Mammary epithelial cell (primary cell): ENCODE measurements around the gene ADAM12.

Experiments used
- CTCF ChIP-seq, 2 donors: IDR thresholded peaks in 1 of 2; conservative IDR thresholded peaks in 1 of 2; 2 replicates each; pipeline ENCODE4 v1.5.1; 2011 to 2012; ENCODE audit warnings: inconsistent platforms in 2 of 2, low read length in 2 of 2, mild to moderate bottlenecking in 2 of 2, control low read depth in 1 of 2, low read depth in 1 of 2; ENCODE audit not compliant: insufficient read depth in 1 of 2; ENCODE audit errors: extremely low read depth in 1 of 2
- EZH2 ChIP-seq: IDR thresholded peaks from 2 replicates; pipeline ENCODE4 v1.6.1; 2012; ENCODE audit warnings: low read length, inconsistent platforms, borderline replicate concordance

GRCh38 chr10:126191192-126191591 lies 197.1 kb downstream of the ADAM12 start:
- TF ChIP-seq EZH2 = no peak
- TF ChIP-seq CTCF (conservative IDR thresholded peaks at IDR 0.05 in 1 of 2, IDR thresholded peaks at IDR 0.05 in 1 of 2; ENCODE audit: extremely low read depth in 1 of 2, insufficient read depth in 1 of 2, low read depth in 1 of 2, low read length in 2 of 2) = no peak
